ENCODE measurements around the gene ADAMTS17.
A peak's percentile ranks its signal among the peaks of the same experiment; 100 is the strongest.

ADAMTS17 gene

DNA sequence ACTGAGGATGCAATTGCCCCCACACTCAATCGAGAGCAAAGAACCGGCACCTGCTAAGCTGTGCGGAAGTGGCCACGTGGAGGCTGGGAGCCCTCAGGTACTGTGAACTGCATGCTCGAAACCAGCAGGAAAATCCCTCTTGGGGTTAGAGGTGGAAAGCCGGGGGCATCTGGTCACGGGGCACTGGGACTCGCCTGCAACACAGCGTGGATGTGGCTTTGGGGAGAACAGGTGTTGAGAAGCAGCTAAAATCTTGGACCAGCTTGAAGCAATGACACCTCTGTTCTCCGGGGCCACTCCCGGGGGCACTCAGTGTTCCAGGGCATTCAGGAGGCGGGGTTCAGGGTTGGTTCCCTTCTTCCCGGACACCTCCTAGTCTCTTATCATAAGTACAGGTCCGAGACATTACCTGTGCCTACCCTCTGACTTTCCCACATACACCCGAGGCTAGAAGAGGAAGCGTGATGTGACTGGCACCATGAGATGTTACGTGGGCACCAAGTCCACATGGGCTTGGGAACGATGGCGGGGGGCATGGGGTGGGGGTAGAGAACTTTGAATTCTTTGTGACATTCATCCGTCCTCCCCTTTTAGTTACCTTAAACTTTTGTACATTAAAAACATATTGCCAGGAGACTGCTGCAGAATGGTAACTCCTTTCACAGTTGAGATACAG is 172.0 kb downstream of the ADAMTS17 start:
- DNase-seq (ENCODE audit: low spot score) = no peak

DNA sequence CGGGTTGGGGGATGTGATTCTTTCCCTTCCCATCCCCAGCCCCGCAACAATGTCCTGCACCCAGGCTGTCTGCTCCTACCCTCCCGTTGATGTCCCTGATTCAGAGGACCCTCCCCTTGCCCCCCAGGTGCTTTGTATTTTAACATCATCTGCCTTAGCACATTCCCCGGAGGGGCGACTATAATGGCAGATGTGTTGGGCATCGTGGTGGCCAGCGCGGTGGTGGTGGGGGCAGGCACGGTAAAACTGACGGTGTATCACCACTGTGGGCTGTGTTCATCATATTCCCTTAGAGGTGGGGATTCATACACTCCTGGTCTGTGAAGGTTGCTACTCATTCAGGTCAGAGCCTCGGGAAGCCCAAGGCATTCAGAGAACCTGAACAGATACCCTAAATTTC is 173.0 kb downstream of the ADAMTS17 start:
- no peak for DNase-seq (ENCODE audit: low spot score)

DNA sequence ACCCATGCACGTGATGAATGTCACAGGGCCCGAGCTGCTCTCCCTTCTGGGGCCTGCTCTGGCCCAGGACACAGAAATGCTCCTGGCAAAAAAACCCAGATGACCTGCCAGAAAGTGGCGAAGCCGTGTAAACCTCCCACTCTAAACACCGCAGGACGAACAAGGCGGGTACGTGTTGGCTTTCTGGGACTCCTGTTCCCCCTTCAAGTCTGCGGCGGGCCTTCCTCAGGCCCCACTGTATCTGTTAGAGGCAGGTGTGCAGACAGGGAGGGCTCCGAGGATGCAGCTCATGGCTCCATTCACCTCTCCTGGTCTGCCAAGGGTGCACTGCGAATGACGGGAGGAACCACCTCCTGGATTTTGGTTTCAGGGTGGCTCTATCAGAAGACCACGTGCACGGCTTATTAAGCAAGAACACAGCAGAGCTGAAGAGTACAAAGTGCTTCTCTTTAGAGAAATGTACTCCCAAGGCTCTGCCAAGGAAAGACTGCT is 173.8 kb downstream of the ADAMTS17 start:
- no peak for DNase-seq (ENCODE audit: low spot score)

DNA sequence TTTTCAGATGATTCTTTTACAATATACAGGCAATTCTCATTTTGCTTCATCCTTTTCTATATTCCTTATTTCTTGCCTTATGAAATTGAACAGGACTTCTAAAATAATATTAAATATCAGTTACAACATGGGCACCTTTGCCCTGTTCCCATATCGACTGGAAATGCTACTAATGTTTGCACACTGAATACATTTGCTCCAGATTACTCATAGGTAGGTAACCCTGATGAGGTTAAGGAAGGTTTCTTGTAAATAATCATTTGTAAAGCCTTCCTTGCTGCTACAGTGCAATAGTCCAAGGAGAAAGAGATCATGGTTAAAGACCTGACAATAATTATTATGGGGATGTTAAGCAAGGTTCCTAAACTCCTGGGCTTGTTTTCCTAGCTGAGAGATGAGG is 175.5 kb downstream of the ADAMTS17 start:
- no peak for DNase-seq (ENCODE audit: low spot score)

DNA sequence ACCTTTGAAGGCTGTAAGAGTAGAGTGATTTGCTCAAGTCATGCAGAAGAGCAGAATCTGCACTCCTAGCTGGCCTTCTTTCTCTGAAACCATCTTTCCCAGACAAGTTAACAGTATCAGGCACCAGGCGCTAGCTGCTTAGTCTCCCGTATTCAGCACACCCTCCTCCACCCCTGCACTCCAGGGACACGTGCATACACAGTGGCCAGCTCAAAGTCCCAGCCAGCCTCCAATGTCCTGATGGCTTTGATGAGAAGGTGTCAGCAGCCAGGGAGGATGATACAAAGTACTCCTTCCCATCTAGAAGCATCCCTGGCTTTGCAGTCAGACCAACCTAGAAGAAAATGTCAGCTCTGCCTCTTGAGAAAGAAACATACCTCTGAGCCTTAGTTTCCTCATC is 177.8 kb downstream of the ADAMTS17 start:
- DNase-seq (ENCODE audit: low spot score) = no peak

DNA sequence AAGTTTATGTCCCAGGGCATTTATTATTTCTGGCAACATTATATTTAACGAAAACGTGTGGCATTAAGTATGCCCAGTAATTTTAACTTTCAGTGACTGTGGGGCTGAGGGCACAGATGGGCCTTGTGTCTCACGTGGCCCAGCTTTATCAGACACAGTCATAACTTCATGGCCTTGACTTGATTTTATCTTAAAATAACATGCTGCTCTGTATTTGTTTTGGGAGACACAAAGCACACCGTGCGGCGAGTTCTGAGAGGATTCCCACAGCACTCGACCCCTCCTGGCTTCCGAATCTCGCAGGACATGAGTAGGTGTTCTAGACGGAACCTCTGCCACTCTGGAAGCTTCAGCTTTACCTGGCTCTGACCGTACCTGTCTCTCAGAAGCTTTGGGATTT is 180.8 kb downstream of the ADAMTS17 start:
- DNase-seq (ENCODE audit: low spot score) = no peak

DNA sequence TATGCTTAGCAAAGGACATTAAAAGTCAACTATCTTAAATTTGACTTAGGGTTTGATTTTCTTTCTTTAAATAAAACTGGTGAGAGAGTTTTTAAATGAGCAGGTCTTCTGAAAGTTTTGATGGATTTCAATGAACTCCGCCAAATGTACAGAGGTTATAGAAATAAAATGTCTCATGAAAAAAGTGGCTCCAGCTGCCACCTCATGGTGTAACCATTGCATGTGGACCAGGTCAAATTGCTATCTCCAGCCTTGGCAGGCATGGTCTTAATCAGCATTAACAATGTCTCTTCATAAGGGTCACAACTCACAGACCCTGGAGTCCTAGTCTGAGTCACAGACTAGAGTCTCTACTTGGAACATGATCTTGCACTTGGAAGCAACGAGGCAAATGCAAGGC is 182.3 kb downstream of the ADAMTS17 start:
- DNase-seq (ENCODE audit: low spot score) = no peak

DNA sequence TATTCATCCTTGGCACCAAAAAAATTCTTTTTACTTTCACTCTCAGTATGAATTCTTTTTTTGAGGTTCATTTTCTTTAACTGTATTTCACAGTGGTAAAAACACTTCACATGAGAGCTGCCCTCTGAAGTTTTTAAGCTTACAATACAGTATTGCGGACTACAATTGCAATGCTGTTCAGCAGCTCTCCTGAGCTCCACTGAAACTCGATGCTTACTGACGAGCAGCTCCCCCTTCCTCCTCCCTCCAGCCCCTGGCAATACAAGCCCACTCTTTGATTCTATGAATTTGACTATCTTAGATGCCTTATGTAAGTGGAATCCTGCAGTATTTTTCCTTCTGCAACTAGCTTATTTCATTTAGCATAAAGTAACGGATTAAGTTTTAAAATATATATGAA is 183.4 kb downstream of the ADAMTS17 start:
- no peak for DNase-seq (ENCODE audit: low spot score)

DNA sequence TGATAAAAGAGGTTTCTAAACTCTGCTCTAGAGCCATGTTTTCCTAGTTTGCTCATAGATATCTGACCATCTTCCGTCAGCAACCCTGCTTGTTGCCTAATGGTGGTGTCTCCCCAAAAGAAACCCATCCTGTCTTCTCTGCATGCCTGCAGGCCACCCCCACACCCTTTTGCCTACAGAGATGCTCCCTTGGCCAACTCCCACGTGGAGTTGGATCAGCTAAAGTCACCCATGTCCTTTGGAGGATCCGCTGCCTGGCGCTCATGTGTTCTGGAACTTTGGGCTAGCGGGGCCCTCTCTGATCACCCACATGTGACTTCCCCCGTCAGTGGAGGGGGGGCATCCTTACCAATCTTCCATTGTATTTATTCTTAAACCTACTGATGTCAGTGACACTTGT is 185.6 kb downstream of the ADAMTS17 start:
- no peak for DNase-seq (ENCODE audit: low spot score)

DNA sequence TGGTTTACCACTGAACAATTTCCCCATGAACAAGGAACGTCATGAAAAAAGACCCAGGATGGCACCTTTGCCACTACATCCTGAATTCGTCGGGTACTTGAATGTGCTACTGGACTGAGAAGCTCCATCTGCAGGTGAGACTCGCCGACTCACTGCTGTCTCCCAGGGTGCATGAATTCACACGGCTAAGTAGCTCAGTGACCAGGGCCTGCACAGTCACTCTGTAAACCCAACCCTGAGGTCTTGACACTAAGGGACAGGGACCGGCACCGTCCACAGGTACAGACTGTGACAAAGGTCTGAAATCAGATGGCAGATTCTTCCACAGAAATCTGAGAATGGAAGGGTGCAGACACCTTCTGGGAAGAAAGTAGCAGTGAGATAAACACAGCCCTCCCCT is 187.4 kb downstream of the ADAMTS17 start:
- DNase-seq (ENCODE audit: low spot score) = no peak

DNA sequence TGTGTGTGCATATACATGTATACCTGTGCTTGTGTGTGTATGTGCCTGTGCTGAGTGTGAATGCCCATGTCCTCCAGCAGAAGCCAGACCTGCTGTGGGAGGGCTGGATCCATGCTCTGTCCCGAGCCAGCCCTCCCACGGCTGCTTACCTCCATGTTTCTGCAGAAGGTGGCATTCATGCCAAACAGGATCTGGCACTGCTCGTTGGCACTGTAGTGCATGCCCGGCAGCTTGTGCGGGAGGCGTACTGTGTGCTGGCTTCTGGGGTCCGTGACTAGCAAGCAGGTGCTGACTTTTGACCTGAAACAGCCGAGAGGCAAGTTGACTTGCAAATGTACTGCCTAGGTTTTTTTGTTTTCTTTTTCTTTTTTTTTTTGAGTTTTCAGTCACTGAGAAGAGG is 189.3 kb downstream of the ADAMTS17 start:
- no peak for DNase-seq (ENCODE audit: low spot score)

DNA sequence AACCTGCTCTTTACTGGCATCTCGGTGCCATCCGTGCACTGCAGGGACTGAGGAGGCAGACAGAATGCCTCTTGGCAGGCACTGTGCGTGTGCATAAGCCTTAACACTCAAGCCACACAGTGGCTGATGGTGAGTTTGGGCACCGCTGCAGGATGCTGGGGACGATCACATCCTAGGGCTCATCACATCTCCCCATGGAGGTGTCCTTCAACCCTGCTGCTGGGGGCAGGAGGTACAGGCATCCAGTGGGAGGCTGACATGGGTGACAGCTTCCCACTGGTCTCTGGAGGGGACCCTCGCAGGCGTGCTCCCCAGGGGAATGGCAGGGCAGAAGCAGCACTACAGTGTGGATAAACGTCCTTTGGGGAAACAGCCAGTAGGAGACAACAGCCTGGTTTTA is 190.9 kb downstream of the ADAMTS17 start:
- DNase-seq (ENCODE audit: low spot score) = no peak

DNA sequence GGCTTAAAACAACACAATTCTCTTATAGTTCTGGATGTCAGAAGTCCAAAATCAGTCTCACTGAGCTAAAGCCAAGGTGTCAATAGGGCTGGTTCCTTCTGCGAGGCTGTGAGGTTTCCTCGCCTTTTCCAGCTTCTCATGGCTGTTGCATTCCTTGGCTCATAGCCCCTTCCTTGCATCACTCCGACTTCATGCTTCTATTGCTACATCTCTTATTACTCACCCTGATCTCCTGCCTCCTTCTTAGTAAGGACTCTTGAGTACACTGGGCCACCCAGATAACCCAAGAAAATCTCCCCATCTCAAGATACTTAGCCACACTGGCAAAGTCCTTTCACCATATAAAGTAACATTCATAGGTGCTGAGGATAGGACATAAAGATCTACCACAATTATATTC is 193.9 kb downstream of the ADAMTS17 start:
- no peak for DNase-seq (ENCODE audit: low spot score)

DNA sequence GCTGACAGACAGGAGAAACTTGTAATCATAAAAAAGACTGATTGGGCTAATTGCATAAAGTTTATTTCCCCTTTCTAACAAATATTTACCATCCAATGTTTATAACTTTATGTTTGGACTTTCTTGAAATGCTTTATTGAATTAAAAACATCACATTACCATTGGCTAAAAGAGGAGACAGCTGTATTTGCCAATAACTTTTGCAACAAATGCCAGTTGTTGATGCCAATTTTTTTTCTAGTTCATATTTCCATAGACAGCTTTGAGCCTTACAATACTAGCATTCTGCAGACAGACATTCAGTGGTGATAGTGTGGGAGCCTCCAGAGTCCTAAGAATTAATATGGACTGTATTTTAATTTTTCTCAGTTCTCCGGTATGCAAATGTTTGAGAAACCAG is 198.4 kb downstream of the ADAMTS17 start:
- no peak for DNase-seq (ENCODE audit: low spot score)

DNA sequence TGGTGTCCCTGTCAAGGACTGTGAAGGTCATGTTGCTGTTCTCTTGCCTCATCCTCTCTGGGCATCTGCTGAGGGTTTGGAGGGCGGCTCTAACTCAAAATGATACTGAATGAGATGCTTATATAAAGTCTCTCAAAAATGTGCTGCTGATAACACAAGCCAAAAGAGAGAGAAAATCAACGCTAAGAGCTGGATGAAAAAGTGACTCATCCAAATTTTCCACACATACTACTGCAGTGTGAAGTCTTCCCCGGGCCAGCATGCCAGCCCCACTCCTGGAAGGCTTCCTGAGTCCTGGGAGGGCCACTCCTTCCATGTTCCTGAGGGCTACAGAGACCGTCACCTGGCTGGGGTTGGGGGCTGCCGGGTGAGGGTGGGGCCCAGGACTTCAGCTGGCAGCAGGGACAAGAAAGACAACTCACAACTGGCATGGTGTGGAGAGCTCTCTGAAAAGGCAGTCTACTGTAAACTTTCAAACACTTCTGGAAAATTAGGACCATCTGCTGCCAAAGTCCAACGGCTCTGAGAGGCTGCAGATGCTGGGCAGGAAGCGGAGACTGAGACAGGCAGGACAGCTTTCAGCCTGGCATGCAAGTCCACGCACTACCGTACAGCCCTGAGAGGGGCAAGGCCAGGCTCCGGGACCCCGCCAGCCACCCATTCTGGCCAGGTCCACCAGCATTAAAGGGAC is 200.3 kb downstream of the ADAMTS17 start:
- no peak for DNase-seq (ENCODE audit: low spot score)

DNA sequence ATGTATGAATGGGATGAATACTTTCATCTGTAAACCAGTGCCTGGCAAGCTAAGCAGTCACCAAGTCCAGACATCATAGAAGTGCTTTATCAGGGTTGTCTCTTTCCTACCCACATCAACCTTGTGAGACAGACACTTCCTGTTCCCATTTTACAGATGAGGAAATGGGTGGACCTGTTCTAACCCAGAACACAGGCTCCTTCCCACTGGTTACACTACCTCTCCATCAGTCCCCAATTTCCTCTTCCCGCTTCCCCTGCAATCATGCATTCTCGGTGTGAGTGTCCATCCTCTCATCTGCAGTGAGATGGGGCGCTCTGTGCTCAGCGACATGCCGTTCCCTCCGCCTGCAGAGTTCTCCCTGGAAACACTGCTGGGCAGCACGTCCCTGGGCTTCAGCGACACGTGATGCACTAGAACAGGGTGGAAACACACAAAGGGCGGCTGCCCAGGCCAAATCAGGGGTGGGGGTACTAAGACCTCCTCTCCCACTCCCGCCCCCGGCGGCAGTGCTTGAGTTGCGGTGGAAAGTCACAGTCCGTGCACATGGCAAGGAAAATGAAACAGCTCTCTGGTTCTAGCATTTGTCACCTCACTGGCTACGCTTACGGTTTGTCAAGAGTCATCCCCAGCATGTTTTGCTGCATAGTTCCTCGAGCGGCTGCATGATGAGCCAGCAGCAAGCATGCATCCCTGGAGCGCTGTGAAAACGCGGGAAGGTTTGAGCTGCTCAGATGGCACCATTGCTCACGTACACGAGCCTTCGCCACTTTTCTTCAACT is 201.1 kb downstream of the ADAMTS17 start:
- no peak for DNase-seq (ENCODE audit: low spot score)

DNA sequence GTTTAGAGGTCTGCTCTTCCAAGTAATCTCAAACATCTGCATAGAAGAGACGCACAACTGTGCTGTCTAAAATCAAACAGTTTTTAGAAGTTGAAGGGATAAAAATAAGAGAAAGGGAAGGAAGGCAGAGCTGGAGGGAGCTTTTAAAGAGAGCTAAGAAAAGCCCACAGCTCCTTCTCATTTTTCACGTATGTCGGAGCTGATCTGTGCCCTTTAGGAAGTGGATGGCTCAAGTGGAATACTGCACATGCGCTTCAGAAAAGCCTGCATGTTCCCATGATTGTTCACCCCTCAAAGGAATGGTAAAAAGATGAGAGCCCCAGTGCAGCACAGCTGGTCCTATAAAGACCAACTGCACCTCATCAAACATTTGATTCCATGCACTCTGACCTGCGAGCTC is 207.2 kb downstream of the ADAMTS17 start:
- DNase-seq (ENCODE audit: low spot score) = no peak

DNA sequence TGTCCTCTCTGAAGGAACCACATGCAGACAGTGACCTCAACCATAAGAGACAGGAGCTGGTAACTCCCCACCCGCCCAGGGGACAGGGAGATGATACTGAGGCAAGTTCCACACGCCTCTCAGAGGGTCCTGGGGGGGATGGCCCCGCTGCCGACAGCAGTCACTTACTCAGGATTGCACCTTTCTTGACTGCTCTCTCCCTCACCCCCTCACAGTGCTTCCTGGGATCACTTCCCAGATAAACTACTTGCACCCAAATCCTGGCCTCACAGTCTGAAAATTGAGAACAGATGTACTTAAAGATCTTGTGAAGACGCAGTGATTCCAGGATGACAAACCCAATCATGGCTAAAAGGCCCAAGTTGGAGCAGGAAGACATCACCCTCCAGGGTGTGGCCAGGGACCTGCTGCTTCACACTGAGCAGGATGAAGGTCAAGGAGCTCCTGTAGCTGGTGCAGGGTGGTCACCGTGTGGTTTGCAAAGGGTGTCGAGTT is 207.6 kb downstream of the ADAMTS17 start:
- DNase-seq (ENCODE audit: low spot score) = no peak

DNA sequence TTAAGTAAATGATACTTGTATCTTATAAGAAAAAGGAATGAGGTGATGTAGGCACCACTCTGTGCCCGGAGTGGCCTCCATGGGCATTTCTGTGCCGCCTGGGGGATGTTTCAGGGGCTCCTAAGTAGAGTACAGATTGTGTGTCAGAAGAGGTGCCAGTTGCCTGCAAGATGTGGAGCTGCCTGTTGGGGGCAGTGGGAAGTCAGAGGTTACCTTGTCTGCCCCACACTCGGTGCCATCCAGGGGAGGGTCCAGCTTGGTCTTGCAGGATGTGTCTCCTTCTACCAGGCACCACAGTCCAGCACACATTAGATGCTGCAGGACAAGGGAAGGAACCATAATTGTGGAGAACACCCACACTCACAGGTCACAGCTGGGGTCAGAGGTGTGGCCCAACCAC is 208.8 kb downstream of the ADAMTS17 start:
- no peak for DNase-seq (ENCODE audit: low spot score)

DNA sequence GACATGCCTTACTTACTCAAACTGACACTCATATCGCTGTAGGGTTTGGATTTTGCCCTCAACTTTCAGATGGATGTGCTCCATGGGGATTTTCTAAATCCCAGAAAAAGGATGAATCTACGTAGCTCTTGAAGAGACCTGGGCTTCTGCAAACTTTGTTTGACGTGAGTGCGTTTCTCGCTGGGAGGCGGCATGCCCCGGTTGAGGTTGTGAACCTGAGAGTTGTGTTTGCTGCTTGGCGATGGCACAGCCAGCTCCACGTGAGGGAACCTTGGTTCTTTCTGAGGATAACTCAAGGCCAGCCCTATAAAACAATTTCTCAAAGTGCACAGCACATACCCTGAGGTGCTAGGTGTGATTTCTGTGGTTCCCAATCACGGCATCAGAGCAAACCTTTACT is 209.5 kb downstream of the ADAMTS17 start:
- DNase-seq (ENCODE audit: low spot score) = no peak

DNA sequence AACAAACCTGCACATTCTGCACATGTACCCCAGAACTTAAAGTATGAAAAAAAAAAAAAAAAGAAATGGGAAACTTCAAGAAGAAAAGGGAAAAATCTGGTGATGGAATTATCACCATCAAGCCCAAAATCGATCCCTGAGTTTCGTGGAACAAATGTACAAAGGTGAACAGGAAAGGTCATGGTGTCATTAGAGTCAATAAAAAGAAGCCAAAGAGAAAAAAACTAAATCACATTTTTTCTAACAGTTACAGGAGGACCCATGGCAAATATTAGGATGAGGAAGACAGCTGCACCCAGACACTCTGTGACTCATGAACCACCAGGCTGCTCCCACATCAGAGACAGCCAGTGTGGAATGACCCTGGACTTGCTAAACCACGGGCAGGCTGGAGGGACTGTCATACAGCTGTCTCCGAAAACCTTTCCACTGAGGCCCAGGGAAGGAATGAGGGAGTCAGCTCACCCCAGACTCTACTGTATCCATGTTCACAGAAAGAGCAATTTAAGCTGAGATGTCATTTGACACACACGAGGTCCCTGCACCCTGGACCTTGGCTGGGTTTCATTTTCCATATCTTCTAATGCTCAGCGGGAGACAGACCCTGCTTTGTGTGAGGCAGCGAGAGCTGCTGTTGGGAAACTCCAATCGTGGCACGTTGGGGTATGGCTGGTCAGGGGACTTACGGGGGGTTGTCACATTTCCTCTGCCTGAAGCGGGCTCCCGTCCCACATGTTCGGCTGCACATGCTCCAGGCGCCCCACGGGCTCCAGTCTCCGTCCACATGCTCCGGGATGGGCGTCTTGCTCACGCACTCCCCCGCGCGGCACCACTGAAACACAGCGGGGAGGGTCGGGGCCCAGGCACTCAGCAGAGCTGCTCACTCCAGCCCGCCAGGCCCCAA is 210.2 kb downstream of the ADAMTS17 start:
- peak; percentile 90 for DNase-seq (ENCODE audit: low spot score)

DNA sequence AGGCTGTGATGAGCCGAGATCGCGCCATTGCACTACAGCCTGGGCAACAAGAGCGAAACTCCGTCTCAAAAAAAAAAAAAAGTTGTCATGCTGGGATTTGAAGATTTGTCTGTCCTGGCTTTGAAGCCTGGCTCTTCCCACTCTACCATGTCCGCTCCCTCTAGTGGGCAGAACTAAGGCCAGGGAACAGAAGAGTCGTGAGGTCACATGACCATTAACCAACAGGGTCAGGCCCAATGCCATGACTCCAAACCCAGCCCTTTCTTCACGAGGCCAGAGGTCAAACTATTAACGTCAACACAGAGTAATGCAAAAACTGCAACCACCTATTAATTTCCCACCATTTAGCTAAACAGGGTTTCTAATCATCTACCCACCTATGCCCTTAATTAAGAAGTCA is 212.1 kb downstream of the ADAMTS17 start:
- peak; percentile 32 for DNase-seq (ENCODE audit: low spot score)

Data from COLO829 (cell line).